GM18498 (cell line): ENCODE results near the gene PDK2.
A peak's percentile ranks its signal among the peaks of the same experiment; 100 is the strongest.

Experiments
- ATAC-seq: cut with Tn5 transposase; IDR thresholded peaks from one replicate; pipeline ENCODE4 v1.9.1; 2021; ENCODE audit warnings: mild to moderate bottlenecking, moderate library complexity; ENCODE audit not compliant: unreplicated experiment

PDK2 gene

GRCh38 chr17:50114849-50115357, 19.8 kb downstream of the PDK2 start:
- ATAC-seq: no peak

DNA sequence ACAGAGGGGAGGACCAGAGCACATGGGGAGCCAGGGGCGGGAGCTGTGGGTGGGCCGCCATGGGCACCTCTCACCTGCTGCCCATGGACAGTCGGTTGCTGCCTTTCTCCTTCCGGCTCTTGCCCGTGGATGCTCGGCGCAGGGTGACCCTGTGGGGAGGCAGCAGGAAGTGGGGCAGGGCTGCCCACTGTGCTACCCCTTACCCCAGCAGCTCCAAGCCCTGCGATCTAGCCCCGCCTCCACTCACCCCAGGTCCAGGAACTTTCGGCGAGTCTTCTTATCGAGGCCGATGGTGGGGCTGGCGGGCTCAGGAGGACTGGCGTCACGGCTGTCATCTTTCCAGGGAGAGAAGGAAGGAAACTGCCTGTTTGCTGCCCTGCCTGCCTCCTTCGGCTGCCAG, 20.6 kb downstream of the PDK2 start:
- no peak for ATAC-seq

- peak; percentile 64 for ATAC-seq
Measured at GRCh38 chr17:50117202-50118051, 22.3 kb downstream of the PDK2 start.

- ATAC-seq: no peak
Measured at GRCh38 chr17:50118076-50118827, 23.1 kb downstream of the PDK2 start.

- no peak for ATAC-seq
Measured at GRCh38 chr17:50118828-50119218, 23.7 kb downstream of the PDK2 start.

DNA sequence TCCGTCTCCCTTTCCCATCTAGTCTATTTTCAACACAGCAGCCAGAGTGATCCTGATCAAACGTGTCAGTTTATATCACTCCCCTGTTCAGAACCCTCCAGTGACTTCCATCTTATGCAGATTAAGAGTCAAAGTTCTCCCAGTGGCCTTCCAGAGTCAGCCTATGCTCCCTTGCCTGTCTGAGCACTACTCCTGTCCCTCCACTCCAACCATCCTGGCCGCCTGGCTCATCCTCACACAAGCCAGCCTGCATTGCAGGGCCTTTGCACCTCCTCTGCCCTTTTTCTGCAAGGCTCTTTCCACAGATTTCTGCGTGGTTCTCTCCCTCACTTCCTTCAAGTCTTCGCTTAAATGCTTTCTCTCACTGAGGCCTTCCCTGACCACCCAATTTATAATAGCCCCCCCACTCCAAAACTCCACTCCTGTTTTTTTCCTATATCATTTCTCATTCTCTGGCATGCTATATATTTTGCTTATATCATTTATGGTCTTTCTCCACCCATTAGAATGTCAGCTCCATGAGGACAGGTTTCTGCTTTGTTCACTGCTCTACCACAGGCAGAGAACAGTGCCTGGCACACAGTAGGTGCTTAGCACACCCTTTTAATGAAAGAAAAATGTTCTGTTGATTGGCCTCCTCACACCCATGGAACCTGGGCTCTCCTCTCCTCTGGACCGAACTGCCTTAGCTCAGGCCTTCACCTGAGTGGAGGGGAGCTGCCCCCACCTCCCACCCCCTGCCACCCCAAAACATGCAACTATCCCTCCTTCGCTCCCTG, 25.5 kb downstream of the PDK2 start:
- ATAC-seq: no peak

GRCh38 chr17:50122945-50123344, 27.8 kb downstream of the PDK2 start:
- ATAC-seq: no peak

DNA sequence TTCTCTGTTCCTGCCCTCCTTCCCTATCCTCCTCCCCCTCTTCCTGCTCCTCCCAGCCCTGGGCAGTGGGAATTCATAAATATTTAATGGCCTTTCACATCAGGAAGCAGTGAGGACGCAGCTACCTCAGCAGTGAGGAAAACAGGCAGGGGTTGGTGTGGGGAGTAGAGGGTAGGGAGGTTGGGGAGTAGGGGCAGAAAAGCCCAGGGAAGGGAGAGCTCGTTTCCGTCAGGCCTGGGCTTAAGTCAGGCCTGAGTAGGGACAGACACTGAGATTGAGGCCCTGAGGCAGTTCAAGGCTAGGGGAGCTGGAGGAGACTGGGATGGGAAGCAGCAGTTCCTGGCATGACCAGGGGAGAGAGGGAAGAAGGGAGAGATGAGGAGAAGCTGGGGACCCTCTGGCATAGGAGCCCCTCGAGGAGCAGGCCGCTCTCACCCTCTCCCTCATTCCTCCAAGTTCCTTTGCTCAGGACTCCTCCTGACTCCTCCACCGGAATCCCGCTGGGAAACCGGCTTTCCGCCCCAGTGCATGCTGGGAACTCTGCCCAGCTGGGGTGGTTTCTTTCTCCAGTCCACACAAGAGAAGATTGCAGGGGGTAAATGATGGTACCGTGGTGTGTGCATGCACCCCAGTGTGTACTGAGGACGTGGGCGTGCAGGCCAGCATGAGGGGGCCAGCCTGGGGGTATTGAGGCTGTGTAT, 28.6 kb downstream of the PDK2 start:
- no peak for ATAC-seq

DNA sequence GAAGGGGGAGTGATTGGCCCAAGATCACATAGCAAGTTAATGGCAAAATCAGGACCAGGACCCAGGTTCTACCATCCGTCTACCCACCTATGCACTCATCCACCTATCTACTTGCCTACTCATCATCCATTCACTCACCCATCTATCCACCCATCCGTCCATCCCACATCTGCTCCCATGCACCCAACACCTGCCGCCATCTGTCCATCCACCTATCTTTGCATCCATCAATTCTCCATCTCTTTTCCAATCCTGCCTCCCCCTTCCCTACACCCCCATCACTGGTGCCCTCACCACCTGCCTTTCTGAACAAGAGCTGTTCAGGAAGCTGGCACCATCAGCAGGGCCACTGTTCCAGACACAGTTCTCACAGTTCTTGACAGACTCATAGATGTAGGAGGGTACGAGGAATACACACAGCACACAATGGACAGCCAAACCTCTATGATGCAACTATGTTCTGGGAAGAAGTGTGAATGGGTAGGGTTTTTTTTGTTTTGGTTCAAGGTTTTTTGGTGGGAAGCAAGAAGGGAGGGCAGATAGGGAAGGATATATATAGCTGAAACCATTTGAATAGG, 30.4 kb downstream of the PDK2 start:
- no peak for ATAC-seq

DNA sequence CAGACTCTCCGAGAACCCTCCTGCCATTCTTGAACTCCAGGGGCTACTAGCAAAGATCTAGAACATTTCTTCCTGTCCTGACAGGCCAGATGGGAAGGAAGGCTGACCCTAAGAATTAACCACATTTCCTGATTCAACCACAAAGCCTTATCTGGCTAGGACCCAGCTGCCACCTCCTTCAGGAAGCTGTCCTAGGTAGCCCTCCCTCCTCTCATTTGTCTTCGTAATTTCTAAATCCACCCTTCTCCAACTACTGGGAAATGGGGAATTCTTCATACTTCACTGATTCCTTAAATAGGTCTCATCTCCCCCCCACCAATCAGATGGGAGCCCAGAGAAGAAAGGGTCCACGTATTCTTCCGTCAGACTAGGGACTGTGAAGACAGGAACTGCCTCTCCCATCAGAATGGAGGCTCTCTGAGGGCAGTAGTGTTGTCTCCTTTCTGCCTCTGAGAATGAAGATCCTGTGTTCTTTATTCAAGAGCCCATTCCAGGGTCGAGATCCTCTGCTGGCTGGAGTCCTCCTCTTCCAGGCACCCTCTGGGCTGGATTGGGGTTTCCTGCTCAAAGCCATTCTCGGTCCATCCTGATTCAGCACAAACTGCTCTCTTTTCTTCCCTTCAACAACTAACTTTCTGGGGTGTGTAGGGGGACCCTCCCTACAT, 32.7 kb downstream of the PDK2 start:
- ATAC-seq: no peak

GRCh38 chr17:50128441-50129352, 33.5 kb downstream of the PDK2 start:
- no peak for ATAC-seq

DNA sequence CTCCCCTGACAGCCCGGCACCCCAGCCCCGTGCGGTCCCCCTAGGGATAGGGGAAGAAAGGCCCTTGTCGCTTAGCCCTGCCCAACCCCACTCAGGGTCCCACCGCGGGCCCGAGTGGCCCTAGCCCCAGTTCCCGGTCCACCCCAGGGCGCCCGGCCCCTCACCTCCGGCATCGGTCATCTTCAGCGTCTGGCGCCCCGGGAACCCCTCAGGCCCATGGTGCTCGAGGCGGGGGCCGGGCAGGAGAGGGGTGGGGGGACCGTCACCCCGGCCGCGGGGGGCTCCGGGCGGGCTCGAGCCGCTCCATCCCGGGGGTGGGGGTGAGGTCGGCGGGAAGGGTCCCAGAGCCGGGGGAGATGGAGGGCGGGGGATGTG, 34.2 kb downstream of the PDK2 start:
- ATAC-seq: no peak

DNA sequence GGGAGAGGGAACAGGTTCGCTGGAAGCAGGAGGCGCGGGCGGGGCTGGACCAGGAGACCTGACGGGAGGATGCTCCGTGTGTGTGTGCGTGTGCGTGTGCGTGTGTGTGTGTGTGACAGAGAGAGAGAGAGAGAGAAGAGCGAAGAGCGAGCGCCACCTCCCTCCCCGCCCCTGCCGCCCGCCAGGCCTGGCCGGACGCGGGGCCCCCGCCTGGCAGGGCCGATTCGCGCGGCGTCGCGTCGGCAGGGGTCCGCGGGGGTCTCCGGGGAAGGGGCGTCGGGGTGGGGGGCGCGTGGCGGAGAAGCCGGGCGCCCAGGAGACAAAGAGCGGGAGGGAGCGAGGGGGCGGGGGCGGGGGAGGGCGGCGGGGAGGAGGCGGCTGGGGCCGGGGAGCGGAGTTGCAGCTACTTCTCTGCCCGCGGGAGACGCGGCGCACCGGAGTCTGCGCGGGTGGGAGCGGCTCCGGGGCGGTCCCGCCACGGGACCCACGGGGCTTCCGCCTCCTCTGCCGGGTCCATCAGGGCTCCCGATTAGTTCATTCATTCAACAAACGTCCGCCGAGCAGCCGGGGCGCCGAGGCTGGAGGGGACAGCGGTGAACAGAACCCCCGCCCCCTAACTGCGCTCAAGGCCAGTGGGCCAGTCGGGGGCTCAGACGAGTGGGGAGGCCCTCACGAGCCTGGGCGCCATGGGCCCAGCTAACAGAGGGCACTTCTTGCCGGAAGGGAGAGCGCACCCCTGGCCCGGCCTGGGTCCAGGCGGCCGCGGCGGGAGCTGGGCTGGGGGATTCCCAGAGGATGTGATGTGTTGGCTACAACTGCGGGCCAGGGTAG, 34.8 kb downstream of the PDK2 start, which contains the start of gene SAMD14:
TSS of gene SAMD14 (minus strand) at position 433 of the 831 bp plus-strand sequence. CDS start 5,201 bp downstream, outside the sequence.
- ATAC-seq: no peak

- no peak for ATAC-seq
Measured at GRCh38 chr17:50130559-50131305, 35.6 kb downstream of the PDK2 start.

- ATAC-seq: no peak
Measured at GRCh38 chr17:50132104-50132794, 37.1 kb downstream of the PDK2 start.

DNA sequence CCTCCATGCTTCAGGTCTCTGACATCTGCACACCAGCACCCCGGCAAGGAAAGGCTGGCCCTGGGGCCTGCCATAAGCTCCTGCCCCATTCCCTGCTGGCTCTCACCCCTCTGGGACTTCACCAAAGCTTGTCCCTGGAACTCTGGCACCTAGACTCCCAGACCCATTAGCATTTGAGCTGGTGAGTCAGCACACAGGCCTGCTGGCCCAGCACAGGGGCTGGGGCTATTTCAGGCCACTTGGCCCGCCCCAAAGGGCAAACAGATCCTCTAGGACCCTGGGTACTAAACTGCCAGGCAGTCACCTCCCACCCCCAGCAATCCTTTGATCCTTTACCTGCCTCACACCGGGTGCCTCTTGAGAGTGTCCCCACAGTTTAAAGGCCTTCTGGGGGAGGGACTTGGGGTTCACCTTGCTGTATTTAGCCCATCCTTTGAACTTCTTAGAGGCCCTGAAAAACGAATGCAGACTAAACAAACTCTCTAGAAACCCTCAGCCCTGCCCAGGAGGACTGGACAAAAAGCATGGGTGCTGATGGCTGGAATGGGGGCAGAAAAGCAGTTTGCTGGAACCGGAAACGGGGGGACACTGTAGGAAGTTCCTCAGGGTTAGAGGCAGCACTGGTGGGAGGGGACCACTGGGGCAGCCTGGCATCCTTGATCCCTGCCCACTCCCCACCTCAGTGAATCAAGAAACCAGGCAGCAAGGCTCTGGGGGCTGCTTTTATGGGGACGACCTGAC, 38.0 kb downstream of the PDK2 start:
- ATAC-seq: no peak
